AG04449 (cell line): ENCODE data around the gene NPTX1.

ENCODE experiments used
- CTCF ChIA-PET: fragments of 350-600 bp; formaldehyde crosslinking; extraction: SDS; loops from one replicate; lab custom pipeline; 2021; ENCODE audit warnings: antibody characterized with exemption; lab: Yijun Ruan, JAX
- POLR2A ChIA-PET: fragments of 400-600, 350-600 bp; formaldehyde crosslinking; extraction: SDS; loops from one replicate; lab custom pipeline; 2020; ENCODE audit warnings: antibody characterized with exemption, inconsistent platforms; lab: Yijun Ruan, JAX
- DNase-seq: peaks from one replicate; pipeline ENCODE4 v3.0.0-alpha.2; 2010; ENCODE audit warnings: low read depth, low spot score
- H3K4me3 ChIP-seq: 2 replicates; pipeline ENCODE4 v1.5.1; 2011; ENCODE audit warnings: low read depth, mild to moderate bottlenecking, control low read depth, low read length
- CTCF ChIP-seq: IDR thresholded peaks from one replicate; pipeline ENCODE4 v1.5.1; 2011; ENCODE audit warnings: mild to moderate bottlenecking, moderate library complexity, low read length, control low read depth, inconsistent platforms; ENCODE audit not compliant: insufficient read depth; ENCODE audit errors: missing control alignments

Gene NPTX1

GRCh38 chr17:80441598-80442322, 34.6 kb downstream of the NPTX1 start:
- ChIA-PET POLR2A (no interaction called here), CTCF (interaction anchor here (1.0 kb wide), 1 partner anchor 134 kb away, joined by 4 read pairs; no protein-coding TSS in a partner anchor)
- TF ChIP-seq CTCF, result no peak
- no peak overlapping the region for H3K4me3 ChIP-seq
- no peak for DNase-seq

- no peak overlapping the region for H3K4me3 ChIP-seq
- no peak for TF ChIP-seq CTCF
- ChIA-PET POLR2A (no interaction called here), CTCF (interaction anchor here (1.0 to 1.2 kb wide), 3 partner anchors 14 to 135 kb away, joined by 4 to 7 read pairs (median 4); no protein-coding TSS in a partner anchor)
- no peak for DNase-seq
Observed at GRCh38 chr17:80441133-80441578, 35.3 kb downstream of the NPTX1 start.

- no peak overlapping the region for H3K4me3 ChIP-seq
- POLR2A ChIA-PET, result no interaction called here
- CTCF ChIA-PET, result interaction anchor here (1.6 kb wide), 1 partner anchor 12 kb away, joined by 8 read pairs; no protein-coding TSS in a partner anchor
- no peak for TF ChIP-seq CTCF
- no peak for DNase-seq
Observed at GRCh38 chr17:80439499-80439898, 36.9 kb downstream of the NPTX1 start.

- ChIA-PET POLR2A (no interaction called here), CTCF (interaction anchor here (1.6 kb wide), 1 partner anchor 11 kb away, joined by 8 read pairs; no protein-coding TSS in a partner anchor)
- no peak for TF ChIP-seq CTCF
- H3K4me3 ChIP-seq, result no peak overlapping the region
- DNase-seq, result no peak
Observed at GRCh38 chr17:80438806-80439205, 37.6 kb downstream of the NPTX1 start.

GRCh38 chr17:80437532-80437931, 38.9 kb downstream of the NPTX1 start:
- TF ChIP-seq CTCF, result no peak
- no peak for DNase-seq
- ChIA-PET POLR2A (no interaction called here), CTCF (interaction anchor here (1.0 to 2.3 kb wide), 5 partner anchors 10 to 544 kb away, joined by 3 to 10 read pairs (median 4); no protein-coding TSS in a partner anchor)
- no peak overlapping the region for H3K4me3 ChIP-seq

GRCh38 chr17:80433916-80434666, 42.3 kb downstream of the NPTX1 start:
- CTCF ChIA-PET, result no interaction called here
- POLR2A ChIA-PET, result no interaction called here
- no peak for DNase-seq
- no peak for TF ChIP-seq CTCF
- H3K4me3 ChIP-seq, result no peak overlapping the region
